GM19328 (cell line): ENCODE results near the gene SLC26A3.

Experiments
- ATAC-seq: cut with Tn5 transposase; IDR thresholded peaks from one replicate; pipeline ENCODE4 v1.9.1; 2021; ENCODE audit warnings: mild to moderate bottlenecking, moderate library complexity; ENCODE audit not compliant: unreplicated experiment

The SLC26A3 gene

DNA sequence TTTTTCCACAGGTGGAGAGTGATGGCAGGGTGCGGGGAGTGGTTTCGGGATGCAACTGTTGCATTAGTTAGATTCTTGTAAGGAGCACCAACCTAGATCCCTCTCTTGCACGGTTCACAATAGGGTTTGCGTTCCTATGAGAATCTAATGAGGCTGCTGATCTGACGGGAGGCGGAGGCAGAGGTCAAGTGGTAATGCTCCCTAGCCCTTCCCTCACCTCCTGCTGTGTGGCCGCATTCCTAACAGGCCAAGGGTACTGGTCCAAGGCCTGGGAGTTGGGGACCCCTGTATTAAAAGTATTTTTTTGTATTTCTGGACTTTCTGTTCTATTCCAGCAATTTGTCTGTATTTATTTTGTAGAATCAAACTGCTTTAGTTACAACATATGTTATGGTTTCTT, 51.9 kb downstream of the SLC26A3 start:
- no peak for ATAC-seq

DNA sequence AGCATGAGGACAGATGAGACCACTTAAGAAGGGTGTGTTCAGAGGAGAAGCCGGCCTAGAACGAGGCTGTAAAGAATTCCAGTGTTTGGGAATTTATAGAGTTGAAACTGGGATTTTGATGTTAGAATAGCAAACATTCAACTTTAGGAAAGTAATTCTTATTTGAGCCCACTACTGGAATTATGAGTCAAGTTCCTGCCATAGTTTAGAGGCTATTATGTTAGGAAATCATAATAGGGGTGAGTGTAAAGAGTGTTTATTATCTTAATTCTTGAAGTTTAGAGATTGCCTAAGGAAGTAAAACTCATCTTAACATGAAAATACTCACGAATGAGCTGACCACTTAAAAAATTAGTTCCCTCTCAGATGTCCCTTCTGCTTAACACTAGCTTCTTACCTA, 57.0 kb downstream of the SLC26A3 start:
- ATAC-seq, result no peak

GRCh38 chr7:107744345-107744750, 58.7 kb downstream of the SLC26A3 start:
- ATAC-seq, result peak; percentile 32

- ATAC-seq, result peak; percentile 91
Measured at GRCh38 chr7:107743567-107744344, 59.3 kb downstream of the SLC26A3 start, which contains the start of gene CBLL1. TSS of gene CBLL1 (plus strand) at chr7:107744142. CDS start at chr7:107744164, 22 bp downstream.

- ATAC-seq, result peak; percentile 27
Measured at GRCh38 chr7:107742678-107743566, 60.1 kb downstream of the SLC26A3 start.

DNA sequence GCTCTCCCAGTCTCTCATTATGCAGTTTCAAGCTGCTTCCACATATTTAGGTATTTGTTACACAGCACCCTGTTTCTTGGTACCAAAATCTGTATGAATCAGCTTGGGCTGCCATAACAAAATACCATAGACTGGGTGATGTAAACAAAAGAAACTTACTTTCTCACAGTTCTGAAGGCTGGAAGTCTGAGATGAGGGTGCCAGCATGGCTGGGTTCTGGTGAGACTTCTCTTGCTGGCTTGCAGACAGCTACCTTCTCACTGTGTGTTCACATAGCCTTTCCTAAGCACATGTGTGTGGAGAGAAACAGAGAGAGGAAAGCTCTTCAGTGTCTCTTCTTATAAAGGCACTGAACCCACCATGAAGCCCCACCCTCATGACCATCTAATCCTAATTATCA, 74.7 kb downstream of the SLC26A3 start:
- no peak for ATAC-seq

- ATAC-seq, result no peak
Measured at GRCh38 chr7:107726356-107727130, 76.5 kb downstream of the SLC26A3 start.

- no peak for ATAC-seq
Measured at GRCh38 chr7:107725138-107725740, 77.8 kb downstream of the SLC26A3 start.

GRCh38 chr7:107723255-107723654, 79.8 kb downstream of the SLC26A3 start:
- ATAC-seq, result no peak

- no peak for ATAC-seq
Measured at GRCh38 chr7:107721286-107721685, 81.7 kb downstream of the SLC26A3 start.

- no peak for ATAC-seq
Measured at GRCh38 chr7:107718456-107719193, 84.4 kb downstream of the SLC26A3 start.

- ATAC-seq, result no peak
Measured at GRCh38 chr7:107715531-107715930, 87.5 kb downstream of the SLC26A3 start.
